Breast epithelium (tissue), 3 donors: ENCODE results near the gene RALGDS.

Experiments
- POLR2A ChIP-seq: fragments of 450-650 bp; IDR thresholded peaks from one replicate; pipeline ENCODE4 v1.6.1; 2016; ENCODE audit warnings: antibody characterized with exemption, mild to moderate bottlenecking, moderate library complexity
- POLR2AphosphoS5 ChIP-seq, 3 donors: sonication (generic); formaldehyde crosslinking; IDR thresholded peaks; one replicate each; pipeline ENCODE4 v1.6.1; 2017; ENCODE audit warnings: antibody characterized with exemption in 3 of 3
- TF ChIP-seq, protein P1 (sequence below), 3 donors: fragments of 450-650 bp; IDR thresholded peaks; one replicate each; pipeline ENCODE4 v1.5.1; 2016 to 2017; ENCODE audit warnings: antibody characterized with exemption in 3 of 3, mild to moderate bottlenecking in 3 of 3, moderate library complexity in 3 of 3

DNA sequence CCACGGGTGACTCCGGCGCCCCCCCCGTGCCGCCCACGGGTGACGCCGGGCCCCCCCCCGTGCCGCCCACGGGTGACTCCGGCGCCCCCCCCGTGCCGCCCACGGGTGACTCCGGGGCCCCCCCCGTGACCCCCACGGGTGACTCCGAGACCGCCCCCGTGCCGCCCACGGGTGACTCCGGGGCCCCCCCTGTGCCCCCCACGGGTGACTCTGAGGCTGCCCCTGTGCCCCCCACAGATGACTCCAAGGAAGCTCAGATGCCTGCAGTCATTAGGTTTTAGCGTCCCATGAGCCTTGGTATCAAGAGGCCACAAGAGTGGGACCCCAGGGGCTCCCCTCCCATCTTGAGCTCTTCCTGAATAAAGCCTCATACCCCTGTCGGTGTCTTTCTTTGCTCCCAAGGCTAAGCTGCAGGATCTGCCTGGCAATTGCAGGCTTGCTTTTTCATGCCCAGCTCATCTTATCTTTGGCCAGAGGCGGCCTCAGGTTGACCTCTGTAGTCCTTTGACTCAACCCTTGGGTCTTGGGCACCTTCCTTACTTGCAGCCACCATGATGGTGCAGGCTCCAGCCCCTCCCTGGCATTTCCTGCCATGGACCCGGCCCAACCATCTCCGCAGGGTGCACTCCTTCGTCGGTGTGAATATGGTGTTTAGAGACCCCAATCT is 49.4 kb downstream of the RALGDS start:
- TF ChIP-seq, protein P1, sequence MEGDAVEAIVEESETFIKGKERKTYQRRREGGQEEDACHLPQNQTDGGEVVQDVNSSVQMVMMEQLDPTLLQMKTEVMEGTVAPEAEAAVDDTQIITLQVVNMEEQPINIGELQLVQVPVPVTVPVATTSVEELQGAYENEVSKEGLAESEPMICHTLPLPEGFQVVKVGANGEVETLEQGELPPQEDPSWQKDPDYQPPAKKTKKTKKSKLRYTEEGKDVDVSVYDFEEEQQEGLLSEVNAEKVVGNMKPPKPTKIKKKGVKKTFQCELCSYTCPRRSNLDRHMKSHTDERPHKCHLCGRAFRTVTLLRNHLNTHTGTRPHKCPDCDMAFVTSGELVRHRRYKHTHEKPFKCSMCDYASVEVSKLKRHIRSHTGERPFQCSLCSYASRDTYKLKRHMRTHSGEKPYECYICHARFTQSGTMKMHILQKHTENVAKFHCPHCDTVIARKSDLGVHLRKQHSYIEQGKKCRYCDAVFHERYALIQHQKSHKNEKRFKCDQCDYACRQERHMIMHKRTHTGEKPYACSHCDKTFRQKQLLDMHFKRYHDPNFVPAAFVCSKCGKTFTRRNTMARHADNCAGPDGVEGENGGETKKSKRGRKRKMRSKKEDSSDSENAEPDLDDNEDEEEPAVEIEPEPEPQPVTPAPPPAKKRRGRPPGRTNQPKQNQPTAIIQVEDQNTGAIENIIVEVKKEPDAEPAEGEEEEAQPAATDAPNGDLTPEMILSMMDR (IDR thresholded peaks at IDR 0.05): no peak
- TF ChIP-seq POLR2AphosphoS5 (IDR thresholded peaks at IDR 0.05): no peak
- no peak for TF ChIP-seq POLR2A
